H1 (cell line): ENCODE results near the gene RBCK1.

Experiments
- EP300 ChIP-seq, 2 experiments: IDR thresholded peaks; 1 replicate in 1 of 2; 2 replicates in 1 of 2; pipeline ENCODE4 v1.6.1; 2011 to 2012; ENCODE audit warnings: low read depth in 2 of 2, low read length in 2 of 2, mild to moderate bottlenecking in 2 of 2, borderline replicate concordance in 1 of 2, inconsistent platforms in 1 of 2, moderate library complexity in 1 of 2
- EZH2 ChIP-seq: fragments of 200-600 bp; sonication (generic); IDR thresholded peaks from 2 replicates; pipeline ENCODE4 v1.7.1; 2012; ENCODE audit warnings: low read depth, mild to moderate bottlenecking, moderate library complexity, low read length, inconsistent platforms; ENCODE audit not compliant: severe bottlenecking
- POLR2A ChIP-seq, 2 experiments: IDR thresholded peaks; 1 replicate in 1 of 2; 2 replicates in 1 of 2; pipeline ENCODE4 v1.6.1; 2011; ENCODE audit warnings: low read depth in 2 of 2, low read length in 2 of 2, mild to moderate bottlenecking in 2 of 2; ENCODE audit errors: control extremely low read depth in 1 of 2
- TBP ChIP-seq: IDR thresholded peaks from 2 replicates; pipeline ENCODE4 v1.6.1; 2011; ENCODE audit warnings: low read depth, low read length, improper control_type of control experiment
- YY1 ChIP-seq: IDR thresholded peaks from 2 replicates; pipeline ENCODE4 v1.6.1; 2011; ENCODE audit warnings: low read depth, mild to moderate bottlenecking, low read length

DNA sequence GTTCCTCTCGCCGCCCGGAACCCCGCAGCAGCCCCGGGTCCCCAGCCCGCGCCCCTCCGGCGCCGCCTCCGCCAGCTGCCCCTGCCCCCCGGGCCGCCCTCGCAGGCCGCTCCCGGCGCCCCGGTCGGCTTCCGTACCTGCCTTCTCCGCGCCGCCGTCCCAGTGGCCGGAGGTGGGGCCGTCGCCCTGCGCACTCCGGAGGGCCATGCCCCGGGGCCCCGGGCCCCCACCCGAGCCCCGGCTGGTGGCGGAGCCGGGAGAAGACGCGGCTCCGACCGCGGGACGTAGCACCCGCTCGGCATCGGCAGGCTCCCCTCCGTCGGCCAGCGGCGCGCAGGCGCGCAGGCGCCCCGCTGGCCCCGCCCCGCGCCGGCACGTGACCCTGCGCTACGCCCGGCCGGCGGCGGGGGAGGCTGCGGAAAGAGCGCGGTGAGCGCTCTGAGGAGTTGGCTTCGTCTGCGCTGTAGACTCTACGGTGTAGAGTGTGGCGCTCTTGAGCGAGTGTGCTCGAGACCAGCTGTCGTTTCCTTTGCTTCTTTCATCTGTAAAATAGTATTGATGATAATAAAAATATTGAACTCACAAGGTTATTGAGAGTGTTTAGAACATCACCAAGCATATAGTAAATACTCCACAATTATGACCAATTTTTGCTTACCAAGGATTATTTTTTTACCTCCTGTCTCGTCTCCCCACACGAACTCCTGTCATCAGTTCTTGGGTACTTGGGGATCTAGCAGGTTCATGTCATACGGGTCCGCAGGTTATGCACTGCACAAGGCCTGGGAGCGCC lies 54.3 kb downstream of the RBCK1 start, which contains the start of gene TBC1D20:
- no peak; a peak in 1 of 3 replicates for TF ChIP-seq EP300 (IDR thresholded peaks at IDR 0.05; ENCODE audit: borderline replicate concordance in 1 of 2, low read depth in 2 of 2, low read length in 2 of 2)
- no peak for TF ChIP-seq TBP
- TF ChIP-seq EZH2: no peak
- TF ChIP-seq YY1: no peak
- TF ChIP-seq POLR2A (IDR thresholded peaks at IDR 0.05; ENCODE audit: control extremely low read depth in 1 of 2, low read depth in 2 of 2, low read length in 2 of 2): peak; percentile 68 to 85; a peak in 2 of 3 replicates
